HPDE6-E6E7 (cell line): Measurements from ENCODE around the gene ADGRA3.

ENCODE experiments used
- DNase-seq: peaks from one replicate; pipeline ENCODE4 v3.0.0; 2011; ENCODE audit warnings: missing footprints; ENCODE audit errors: extremely low spot score

Gene ADGRA3

GRCh38 chr4:22515888-22516541 is at the start of gene ADGRA3:
Gene ADGRA3, minus strand, starts transcription at chr4:22516066. Its CDS starts 282 bp downstream, at chr4:22515784.
- peak; percentile 74 for DNase-seq

GRCh38 chr4:22556495-22556894 is 40.6 kb upstream of the ADGRA3 start:
- no peak for DNase-seq

DNA sequence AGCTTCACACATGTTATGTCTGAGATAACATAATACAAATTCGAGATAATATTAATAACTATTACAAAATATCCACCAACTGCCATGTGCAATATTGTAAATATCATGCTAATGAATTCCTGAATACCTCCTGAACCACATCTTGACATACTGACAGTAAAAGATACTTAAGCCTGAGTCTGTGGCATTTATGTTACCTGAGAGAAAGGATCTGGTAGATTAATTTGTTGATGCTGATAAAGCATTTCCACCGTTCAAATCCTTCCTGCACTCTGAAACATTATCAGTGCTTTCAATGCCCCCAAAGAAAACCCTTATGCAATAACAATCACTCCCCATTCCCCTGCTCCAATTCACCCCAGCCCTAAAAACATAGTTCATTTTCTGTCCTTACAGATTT is 38.8 kb upstream of the ADGRA3 start:
- no peak for DNase-seq

- no peak for DNase-seq
These were observed 37.7 kb upstream of the ADGRA3 start for GRCh38 chr4:22553560-22553959.

DNA sequence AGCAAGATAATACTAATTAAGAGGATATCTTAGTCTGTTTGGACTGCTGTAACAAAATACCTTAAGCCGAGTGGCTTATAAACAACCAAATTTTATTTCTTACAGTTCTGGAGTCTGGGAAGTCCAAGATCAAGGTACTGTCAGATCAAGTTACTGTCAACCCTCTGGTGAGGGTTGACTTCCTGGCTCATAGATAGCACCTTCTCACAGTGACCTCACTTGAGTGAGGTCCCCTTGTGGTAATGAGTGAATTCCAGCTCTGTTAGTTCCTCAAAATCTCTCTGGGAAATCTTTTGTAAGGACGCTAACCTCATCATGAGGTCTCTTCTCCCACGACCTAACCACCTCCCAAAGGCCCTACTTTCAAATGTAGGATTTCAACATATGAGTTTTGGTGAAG is 36.9 kb upstream of the ADGRA3 start:
- no peak for DNase-seq

DNA sequence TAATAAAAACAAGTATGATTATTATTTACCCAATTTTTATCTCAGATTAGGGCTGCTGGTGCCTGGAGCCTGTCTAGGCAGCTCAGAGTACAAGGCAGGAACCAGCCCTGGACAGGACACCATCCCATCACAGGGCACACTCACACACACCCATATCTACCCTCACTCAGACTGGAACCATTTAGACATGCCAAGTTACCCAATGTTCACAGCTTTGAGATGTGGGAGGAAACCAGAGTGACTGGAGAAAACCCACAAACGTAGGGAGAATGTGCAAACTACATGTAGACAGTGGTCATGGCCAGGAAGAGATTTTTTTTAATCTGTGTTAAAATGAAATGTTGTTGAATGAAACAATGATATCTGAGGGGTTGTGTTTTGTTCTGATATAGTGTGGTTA is 35.7 kb upstream of the ADGRA3 start:
- DNase-seq = no peak

GRCh38 chr4:22546299-22546698 is 30.4 kb upstream of the ADGRA3 start:
- DNase-seq = no peak

DNA sequence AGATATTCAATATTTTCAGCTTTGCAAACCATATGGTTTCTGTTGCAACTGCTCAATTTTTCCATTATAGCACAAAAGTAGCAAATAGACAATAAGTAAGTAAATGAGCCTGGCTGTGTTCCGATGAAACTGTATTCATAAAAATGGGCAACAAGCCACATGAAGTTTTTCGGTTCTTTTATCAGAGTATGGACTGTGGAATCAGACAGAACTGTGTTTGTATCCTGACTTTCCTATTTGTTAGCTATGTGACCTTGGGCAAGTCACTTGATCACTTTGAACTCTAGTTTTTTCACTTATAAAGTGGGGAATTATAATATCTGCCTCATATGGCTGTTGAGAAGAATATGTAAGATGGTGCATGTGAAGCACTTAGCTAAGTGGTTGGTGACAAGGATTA is 23.4 kb upstream of the ADGRA3 start:
- DNase-seq = no peak

GRCh38 chr4:22537864-22538263 is 22.0 kb upstream of the ADGRA3 start:
- no peak for DNase-seq

- DNase-seq = no peak
These were observed 18.5 kb upstream of the ADGRA3 start for GRCh38 chr4:22534374-22534773.

- DNase-seq = no peak
These were observed 17.0 kb upstream of the ADGRA3 start for GRCh38 chr4:22532896-22533295.

- no peak for DNase-seq
These were observed 16.3 kb upstream of the ADGRA3 start for GRCh38 chr4:22532117-22532516.

DNA sequence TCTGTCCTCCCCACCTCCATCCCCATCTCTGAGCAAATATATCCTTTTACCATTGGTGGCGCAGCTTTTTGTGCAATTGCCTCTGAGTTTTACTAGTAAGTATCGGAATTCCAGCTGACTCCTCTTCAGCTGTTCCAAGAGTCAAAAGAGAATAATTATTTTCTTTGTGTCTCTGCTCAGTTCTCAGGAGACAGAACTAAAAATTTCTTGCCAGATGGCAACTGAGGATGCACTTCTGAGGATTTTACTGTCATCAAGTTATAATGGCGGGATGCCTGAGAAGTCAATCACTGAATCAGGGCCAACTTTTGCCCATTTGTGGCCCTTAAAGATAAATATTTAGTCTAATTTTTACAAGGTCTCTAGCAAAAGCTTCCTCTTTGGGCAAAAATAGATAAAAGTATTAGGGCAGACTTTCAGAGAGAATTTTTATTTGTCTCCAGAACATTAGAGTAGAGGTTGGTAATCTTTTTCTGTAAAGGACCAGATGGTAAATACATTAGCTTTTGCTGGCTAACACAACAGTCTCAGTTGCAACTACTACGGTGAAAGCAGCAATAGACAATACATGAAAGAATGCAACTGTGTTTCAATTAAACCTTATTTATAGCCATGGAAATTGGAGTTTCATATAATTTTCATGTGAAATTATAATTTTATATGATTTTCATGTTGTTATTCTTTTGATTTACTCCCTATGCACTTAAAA is 15.6 kb upstream of the ADGRA3 start:
- no peak for DNase-seq

- no peak for DNase-seq
These were observed 9.0 kb upstream of the ADGRA3 start for GRCh38 chr4:22524895-22525294.

DNA sequence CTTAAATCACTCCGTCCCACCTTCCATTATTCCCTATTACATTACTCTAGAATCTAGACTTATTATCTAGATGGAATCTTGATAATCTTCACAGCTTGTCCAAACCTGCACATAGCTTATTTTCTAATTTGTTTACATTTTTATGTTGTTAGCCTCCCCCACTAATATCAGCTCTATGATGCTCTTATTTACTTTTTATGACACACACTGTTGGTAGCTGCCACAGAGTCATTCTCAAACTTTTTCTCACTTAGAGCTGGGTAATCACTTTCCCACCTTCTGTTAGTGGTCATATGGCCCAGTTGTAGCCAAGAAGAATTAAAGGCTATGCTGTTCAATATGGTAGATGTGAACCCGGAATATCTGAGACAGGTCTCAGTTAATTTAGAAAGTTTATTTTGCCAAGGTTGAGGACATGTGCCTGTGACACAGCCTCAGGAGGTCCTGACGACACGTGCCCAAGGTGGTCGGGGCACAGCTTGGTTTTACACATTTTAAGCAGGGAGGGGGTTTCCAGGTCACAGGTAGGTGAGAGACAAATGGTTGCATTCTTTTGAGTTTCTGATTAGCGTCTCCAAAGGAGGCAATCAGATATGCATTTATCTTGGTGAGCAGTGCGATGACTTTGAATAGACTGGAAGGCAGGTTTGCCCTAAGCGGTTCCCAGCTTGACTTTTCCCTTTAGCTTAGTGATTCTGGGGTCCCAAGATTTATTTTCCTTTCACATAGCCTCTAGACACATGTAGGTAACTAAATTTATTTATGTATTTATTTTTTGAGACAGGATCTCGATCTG is 7.0 kb upstream of the ADGRA3 start:
- no peak for DNase-seq

- DNase-seq = no peak
These were observed 6.3 kb upstream of the ADGRA3 start for GRCh38 chr4:22522206-22522605.

DNA sequence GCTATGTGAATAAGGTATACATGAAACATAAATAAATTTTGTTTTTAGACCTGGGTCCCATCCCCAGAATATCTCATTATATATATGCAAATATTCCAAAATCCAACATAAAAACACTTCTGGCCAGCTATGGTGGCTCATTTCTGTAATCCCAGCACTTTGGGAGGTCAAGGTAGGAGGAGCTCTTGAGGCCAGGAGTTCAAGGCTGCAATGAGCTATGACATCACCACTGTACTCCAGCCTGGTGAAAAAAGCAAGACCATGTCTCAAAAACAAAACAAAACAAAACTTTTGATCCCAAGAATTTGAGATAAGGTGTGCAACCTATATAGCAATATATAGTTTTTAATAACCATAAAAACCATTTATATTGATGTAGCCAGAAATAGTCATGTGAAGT is 5.4 kb upstream of the ADGRA3 start:
- no peak for DNase-seq

- peak; percentile 63 for DNase-seq
These were observed 550 bp downstream of the ADGRA3 start for GRCh38 chr4:22515145-22515887.

- DNase-seq = no peak
These were observed 1.4 kb downstream of the ADGRA3 start for GRCh38 chr4:22514481-22514880.

DNA sequence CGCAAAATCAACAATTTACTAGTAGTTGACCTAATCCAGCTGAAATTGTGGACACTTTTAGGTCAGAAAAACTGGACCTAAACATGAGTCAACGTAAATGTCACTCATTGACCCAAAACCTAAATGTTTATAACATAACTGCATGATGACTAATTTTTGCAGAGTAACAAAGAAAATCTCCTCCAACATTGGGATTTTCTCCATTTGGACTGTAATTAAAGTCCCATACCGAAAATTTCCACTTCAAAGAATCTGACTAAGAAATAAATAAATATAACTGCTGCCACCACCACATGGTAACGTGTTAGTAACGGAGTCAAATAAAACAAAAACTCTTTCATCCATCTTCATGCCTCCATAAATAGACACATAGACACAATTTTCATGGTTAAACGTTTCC is 1.9 kb downstream of the ADGRA3 start:
- no peak for DNase-seq

- no peak for DNase-seq
These were observed 3.6 kb downstream of the ADGRA3 start for GRCh38 chr4:22512306-22512705.

GRCh38 chr4:22510750-22511149 is 5.1 kb downstream of the ADGRA3 start:
- DNase-seq = no peak
